Nephron progenitor cell (in vitro differentiated cells): ENCODE measurements around the gene HIRIP3.

Experiments
- DNase-seq: peaks from one replicate; pipeline ENCODE4 v3.0.0; 2021
- H3K27ac Mint-ChIP-seq: 2 replicates; pipeline ENCODE4 v1.8.0; 2021; ENCODE audit warnings: mild to moderate bottlenecking, moderate library complexity, mixed read lengths
- H3K27me3 Mint-ChIP-seq: 2 replicates; pipeline ENCODE4 v1.8.0; 2021; ENCODE audit warnings: mild to moderate bottlenecking, low read depth, mixed read lengths; ENCODE audit not compliant: poor library complexity
- H3K36me3 Mint-ChIP-seq: 2 replicates; pipeline ENCODE4 v1.8.0; 2021; ENCODE audit warnings: low read depth, mixed read lengths
- H3K4me1 Mint-ChIP-seq: 2 replicates; pipeline ENCODE4 v1.8.0; 2021; ENCODE audit warnings: mixed read lengths
- H3K4me3 Mint-ChIP-seq: 2 replicates; pipeline ENCODE4 v1.8.0; 2021; ENCODE audit warnings: mild to moderate bottlenecking, moderate library complexity, mixed read lengths
- H3K9me3 Mint-ChIP-seq: 2 replicates; pipeline ENCODE4 v1.8.0; 2021; ENCODE audit warnings: mild to moderate bottlenecking, moderate library complexity, mixed read lengths
- CTCF ChIP-seq: fragments of 200-600 bp; sonication (generic); IDR thresholded peaks from 2 replicates; pipeline ENCODE4 v1.5.0; 2021; ENCODE audit warnings: antibody characterized with exemption

The HIRIP3 gene

GRCh38 chr16:30006095-30006473, 10.7 kb upstream of the HIRIP3 start:
- Mint-ChIP-seq H3K27me3 (peaks cover 28% of the 10 kb centered on the region), H3K9me3 (no peaks in the 10 kb centered on the region), H3K36me3 (no peaks in the 10 kb centered on the region), H3K27ac (no peak overlapping the region), H3K4me1 (peaks cover 7% of the 10 kb centered on the region), H3K4me3 (no peak overlapping the region)
- no peak for DNase-seq
- no peak for TF ChIP-seq CTCF

GRCh38 chr16:30005341-30006094, 10.1 kb upstream of the HIRIP3 start:
- TF ChIP-seq CTCF, result peak; percentile 81
- peak; percentile 55 for DNase-seq
- Mint-ChIP-seq H3K4me1 (peaks cover 5% of the 10 kb centered on the region), H3K36me3 (no peaks in the 10 kb centered on the region), H3K4me3 (no peak overlapping the region), H3K9me3 (no peaks in the 10 kb centered on the region), H3K27me3 (peaks cover 27% of the 10 kb centered on the region), H3K27ac (no peak overlapping the region)

GRCh38 chr16:30004811-30005242, 9.4 kb upstream of the HIRIP3 start:
- H3K9me3 Mint-ChIP-seq, result no peaks in the 10 kb centered on the region
- no peak for TF ChIP-seq CTCF
- H3K36me3 Mint-ChIP-seq, result no peaks in the 10 kb centered on the region

GRCh38 chr16:30004424-30004776, 9.0 kb upstream of the HIRIP3 start:
- H3K9me3 Mint-ChIP-seq, result no peaks in the 10 kb centered on the region
- no peak overlapping the region for H3K4me3 Mint-ChIP-seq
- peaks cover 16% of the 10 kb centered on the region for H3K27me3 Mint-ChIP-seq
- no peaks in the 10 kb centered on the region for H3K4me1 Mint-ChIP-seq
- TF ChIP-seq CTCF, result no peak
- DNase-seq, result no peak
- no peaks in the 10 kb centered on the region for H3K36me3 Mint-ChIP-seq
- no peak overlapping the region for H3K27ac Mint-ChIP-seq

More at GRCh38 chr16:30004811-30005242, 9.4 kb upstream of the HIRIP3 start:
- no peak for DNase-seq
- Mint-ChIP-seq H3K4me3 (no peak overlapping the region), H3K4me1 (no peaks in the 10 kb centered on the region), H3K27ac (no peak overlapping the region), H3K27me3 (peaks cover 20% of the 10 kb centered on the region)

GRCh38 chr16:30003670-30004423, 8.4 kb upstream of the HIRIP3 start:
- Mint-ChIP-seq H3K4me1 (no peaks in the 10 kb centered on the region), H3K9me3 (no peaks in the 10 kb centered on the region), H3K27me3 (peaks cover 11% of the 10 kb centered on the region), H3K36me3 (no peaks in the 10 kb centered on the region), H3K4me3 (no peak overlapping the region), H3K27ac (no peak overlapping the region)
- TF ChIP-seq CTCF, result no peak
- DNase-seq, result no peak
